Ovary (tissue), 3 donors: Measurements from ENCODE around the gene CHKB.

ENCODE experiments used
- CTCF ChIP-seq, 3 donors: fragments of 450-650 bp in 2 of 3; fragments of 200-600 bp in 1 of 3; IDR thresholded peaks; one replicate each; pipeline versions ENCODE4 v1.5.1 to v1.8.0; 2016 to 2022; ENCODE audit warnings: antibody characterized with exemption in 3 of 3, mild to moderate bottlenecking in 1 of 3
- EP300 ChIP-seq: sonication (generic); formaldehyde crosslinking; IDR thresholded peaks from one replicate; pipeline ENCODE4 v1.6.1; 2017; ENCODE audit warnings: antibody characterized with exemption
- donor health status: DM: no; HTN: no; CAD: no.

GRCh38 chr22:50583294-50583861, 729 bp upstream of the CHKB start:
- TF ChIP-seq EP300 (no peak), CTCF (IDR thresholded peaks at IDR 0.05) (no peak)
